Measurements from ENCODE around the gene LYRM1. TPM values are rescaled to one million over a fixed set of nuclear protein-coding genes. Genes with fewer than 3 reads are reported as not detected.
"Not testable (repeated sequence)": the region's sequence is repeated elsewhere in the genome, so short reads cannot be mapped to it uniquely, and the experiment has no call there.

LYRM1 gene
- total RNA-seq, 1 donor from 2014 or later = 47.2 TPM

- peak; percentile 72 for DNase-seq (ENCODE audit: low read depth in 2 of 2)
These were observed 1.0 kb downstream of the LYRM1 start for GRCh38 chr16:20901436-20902112.

GRCh38 chr16:20902426-20902825 lies 1.9 kb downstream of the LYRM1 start:
- DNase-seq (ENCODE audit: low read depth in 2 of 2) = no peak

DNA sequence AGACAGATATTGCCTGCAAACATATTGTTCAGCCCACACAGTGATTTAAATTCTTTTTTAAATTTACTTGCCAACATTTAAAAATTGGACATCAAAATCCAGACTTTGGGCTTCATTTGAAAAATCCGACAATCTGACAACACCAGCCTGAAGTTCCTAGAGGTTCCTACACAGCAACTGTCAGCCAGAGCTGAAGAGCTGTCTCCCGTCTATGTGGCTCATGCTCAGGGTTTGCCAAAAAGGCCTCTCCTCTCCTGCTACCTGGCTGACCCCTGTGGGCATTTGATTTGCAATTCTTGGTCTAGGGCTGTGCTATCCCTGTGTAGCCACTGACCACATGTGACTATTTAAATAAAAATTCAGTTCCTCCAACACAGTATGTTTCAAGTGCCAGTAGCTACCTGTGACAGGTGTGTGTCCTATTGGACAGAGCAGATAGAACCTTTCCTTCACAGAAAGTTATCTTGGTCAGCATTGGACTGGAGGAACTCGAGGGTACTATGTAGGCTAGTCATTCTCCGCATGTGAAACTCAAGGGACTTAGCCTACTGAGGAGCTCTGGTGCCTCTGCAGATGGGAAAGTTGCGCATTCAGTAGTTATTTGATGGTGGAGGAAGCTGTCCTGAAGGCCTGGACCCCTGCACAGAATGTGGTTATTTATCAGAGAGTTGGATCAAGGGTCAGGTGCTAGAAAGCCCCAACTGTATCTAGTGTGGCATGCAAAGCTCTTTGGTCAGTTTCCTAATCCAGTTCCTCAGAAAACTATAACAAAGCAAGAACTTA lies 2.7 kb downstream of the LYRM1 start:
- no peak for DNase-seq (ENCODE audit: low read depth in 2 of 2)

DNA sequence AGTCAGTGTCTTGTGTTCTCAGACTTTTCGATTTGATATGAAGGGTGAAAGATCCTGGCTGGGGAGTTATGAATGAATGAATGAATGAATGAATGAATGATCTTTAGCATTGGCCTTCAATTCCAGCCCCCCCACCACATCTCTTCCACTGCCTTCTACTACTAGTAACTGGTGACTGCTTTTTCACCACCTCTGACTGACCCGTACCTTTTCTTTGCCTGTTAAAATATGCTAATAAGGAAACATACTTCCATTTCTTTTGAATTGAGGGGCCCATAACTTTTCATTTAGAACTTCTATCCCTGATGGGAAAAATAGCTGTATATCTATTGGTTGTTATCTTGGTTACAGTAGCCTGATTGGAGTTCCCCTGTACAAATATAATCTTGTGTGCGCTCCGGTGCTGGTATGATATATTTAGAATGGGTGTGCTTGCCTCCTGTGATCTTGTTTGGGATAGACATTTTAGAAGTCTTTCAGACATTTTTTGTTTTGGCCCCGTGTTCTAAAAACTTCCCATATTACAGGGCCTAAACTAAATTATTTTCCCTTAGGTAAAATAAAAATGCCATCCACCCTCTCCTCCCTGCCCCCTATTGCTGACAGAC lies 3.4 kb downstream of the LYRM1 start:
- DNase-seq (ENCODE audit: low read depth in 2 of 2) = peak in 1 of 2 donors; percentile 69

DNA sequence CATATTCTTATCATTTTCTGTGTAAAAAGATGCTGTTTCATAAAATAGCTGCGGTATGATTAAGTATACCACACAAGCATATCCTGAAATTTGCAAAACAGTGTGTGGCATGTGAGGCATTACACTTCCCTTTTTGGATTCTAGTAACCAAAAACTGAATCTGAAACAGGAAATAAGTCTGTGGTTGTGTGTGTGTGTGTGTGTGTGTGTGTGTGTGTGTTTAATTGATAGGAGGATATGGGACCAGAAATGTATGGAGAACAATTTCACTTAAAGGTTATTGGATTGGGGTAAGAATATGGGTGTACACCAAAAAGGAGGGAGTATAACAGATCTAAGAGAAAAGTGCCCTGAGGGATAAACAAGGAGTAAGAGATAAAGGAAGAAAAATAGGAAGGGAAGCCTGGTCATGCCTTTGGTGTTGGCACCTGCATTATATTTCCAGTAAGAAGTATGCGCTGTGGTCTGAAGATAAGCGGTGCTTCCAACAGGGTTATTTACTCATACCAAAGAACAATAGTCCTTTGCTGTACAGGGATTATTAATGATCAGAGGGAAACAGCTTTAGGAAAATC lies 4.0 kb downstream of the LYRM1 start:
- peak; percentile 93 to 97 for DNase-seq (ENCODE audit: low read depth in 2 of 2)

DNA sequence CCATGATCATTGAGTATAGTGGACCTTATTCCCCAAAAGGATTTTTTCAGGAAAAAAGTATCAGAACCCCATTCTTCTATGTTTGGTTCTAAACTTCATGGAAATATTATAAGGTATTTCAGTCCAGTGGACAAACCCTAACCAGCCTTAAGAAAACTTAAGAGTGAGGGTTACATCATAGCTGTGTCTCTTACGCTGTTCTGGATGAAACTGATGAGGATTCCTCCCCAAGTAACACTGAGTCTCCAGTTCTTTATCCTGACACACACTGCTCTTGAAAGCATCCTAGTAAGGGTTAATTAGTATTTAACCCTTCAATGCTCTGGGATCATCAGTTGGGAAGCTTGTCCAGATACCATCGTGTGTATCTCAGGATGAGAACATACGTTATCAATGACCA lies 5.0 kb downstream of the LYRM1 start:
- no peak for DNase-seq (ENCODE audit: low read depth in 2 of 2)

DNA sequence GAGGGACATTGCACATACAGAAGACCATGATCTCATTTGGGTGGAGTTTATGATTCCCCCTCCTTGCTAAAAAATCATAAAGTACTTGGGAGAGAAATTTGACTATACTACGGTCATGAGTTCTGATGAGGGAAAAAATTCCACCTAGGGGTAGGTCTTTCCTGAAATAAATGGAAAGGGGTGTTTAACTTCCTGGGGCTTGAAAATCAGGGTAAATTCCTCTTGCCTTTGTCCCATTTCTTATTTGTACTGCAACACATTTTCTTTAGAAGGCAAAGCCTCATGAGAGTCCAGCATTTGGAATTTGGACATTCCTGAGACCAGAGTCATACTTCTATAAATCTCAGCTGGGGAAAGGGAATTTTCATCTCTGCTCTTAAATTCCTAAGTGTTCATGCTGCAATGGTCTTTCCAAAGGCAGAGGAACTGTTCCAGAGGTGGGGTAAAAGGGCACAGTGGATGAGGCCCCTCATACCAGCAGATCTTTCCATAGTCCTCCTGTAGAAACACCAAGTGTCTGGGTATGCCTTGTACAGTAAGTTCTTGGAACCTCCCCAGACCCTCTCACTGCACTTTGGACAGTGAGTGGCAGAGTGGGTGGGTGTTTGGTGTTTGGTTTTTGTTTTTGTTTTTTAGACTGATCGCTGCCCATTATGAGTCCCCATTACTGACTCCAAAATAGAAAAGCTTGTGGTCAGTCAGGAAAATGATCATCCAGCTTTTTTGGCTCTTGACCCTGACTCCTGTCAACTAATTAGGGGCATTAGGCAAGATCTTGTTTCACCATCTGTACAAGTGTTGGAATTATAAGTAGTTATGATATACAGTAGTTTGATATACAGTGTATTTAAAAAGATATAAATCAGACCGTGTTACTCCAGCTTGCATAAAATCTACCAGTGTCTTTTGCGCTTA lies 6.0 kb downstream of the LYRM1 start:
- peak; percentile 68 to 73 for DNase-seq (ENCODE audit: low read depth in 2 of 2)

DNA sequence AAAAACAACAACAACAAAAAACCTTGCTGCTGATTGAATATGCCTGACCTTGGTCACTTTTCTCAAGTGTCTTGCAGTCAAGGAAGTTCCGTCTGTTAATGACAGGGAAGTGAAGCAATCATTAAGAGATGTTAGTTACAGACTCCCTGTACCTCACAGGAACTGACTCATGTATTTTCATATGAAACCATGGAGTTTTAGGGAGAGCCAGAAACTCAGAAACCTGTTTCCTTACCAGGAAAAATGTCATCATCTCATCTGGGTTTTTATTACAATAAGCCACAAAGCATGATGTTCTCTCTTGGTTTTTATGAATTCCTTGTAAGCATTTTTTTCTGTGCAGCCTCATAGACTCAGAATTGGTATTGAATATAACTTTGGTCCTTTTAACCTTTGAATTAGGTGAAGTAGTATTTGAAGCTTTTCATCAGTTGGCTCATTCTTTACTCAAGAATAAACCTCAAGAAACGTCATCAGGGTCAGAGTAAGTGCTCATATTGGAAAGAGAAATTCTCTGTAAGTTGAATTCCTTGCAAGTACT lies 10.3 kb downstream of the LYRM1 start:
- DNase-seq (ENCODE audit: low read depth in 2 of 2) = peak; percentile 78 to 97

- DNase-seq (ENCODE audit: low read depth in 2 of 2) = peak in 1 of 2 donors; percentile 85
These were observed 10.8 kb downstream of the LYRM1 start for GRCh38 chr16:20911361-20911760.

GRCh38 chr16:20916289-20916688 lies 15.7 kb downstream of the LYRM1 start:
- DNase-seq (ENCODE audit: low read depth in 2 of 2) = no peak

DNA sequence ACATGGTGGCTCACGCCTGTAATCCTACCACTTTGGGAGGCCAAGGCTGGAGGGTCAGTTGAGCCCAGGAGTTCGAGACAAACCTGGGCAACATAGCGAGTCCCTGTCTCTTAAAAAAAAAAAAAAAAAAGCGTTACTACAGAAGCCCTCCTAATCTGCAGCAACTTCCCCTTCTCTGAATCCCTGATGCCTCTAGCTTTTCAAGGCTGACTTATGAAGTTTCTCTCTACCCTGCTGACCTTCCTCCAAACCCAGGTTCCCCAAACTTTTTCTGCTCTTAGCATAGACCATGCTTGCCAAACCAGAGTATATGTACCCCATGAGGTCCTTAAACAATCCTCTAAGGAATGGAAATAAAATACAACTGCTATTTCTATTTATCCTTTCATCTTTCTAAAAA lies 16.4 kb downstream of the LYRM1 start:
- no peak for DNase-seq (ENCODE audit: low read depth in 2 of 2)

DNA sequence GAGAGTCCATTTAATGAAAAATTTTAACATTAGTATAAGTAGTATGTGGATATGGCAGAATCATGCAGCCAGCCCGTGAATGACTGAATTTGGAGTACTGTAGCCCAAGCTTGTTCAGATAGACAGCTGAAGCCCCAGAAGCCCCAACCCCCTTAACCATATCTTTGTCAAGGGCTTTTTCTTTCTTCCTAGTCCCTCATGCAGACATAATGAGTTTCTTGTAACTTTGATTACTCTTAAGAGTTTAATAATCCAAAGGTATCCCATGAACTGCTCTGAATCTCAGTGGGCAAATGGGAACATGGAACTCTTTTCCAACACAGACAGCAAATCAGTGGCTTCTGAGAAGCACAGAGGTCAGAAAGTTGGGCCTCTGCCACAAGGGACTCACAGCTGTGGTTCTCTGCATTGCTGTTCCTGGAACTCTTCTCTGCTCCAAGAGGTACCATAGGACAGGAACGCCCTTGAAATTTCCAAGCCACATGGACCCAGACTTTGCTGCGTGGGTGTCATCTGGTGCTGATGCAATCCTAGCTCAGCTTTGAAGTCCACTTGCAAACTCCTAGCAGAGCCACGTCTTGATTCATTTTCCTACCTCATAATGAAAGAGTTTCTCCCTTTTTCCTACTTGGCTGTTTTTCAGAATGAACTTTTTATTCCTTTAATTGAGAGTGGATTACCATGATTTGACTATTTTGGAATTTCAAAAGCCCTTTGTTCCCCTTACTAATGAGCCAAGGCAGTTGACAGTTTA lies 18.1 kb downstream of the LYRM1 start:
- DNase-seq (ENCODE audit: low read depth in 2 of 2) = peak in 1 of 2 donors; percentile 24

GRCh38 chr16:20920091-20920490 lies 19.5 kb downstream of the LYRM1 start:
- DNase-seq (ENCODE audit: low read depth in 2 of 2) = no peak

DNA sequence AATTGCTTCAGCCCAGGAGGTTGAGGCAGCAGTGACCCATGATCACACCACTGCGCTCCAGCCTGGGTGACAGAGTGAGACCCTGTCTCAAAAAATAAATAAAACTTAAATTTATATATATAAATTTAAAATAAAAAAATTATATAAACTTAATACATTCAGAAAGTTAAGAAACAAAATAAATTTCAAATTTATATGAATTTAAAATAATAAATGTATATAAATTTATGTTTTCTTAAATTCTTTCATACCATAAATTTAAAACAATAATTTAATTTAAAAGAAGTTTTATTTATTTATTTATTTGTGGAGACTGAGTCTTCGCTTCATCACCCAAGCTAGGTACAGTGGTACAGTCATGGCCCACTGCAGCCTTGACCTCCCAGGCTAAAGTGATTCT lies 20.2 kb downstream of the LYRM1 start:
- DNase-seq (ENCODE audit: low read depth in 2 of 2) = no peak

DNA sequence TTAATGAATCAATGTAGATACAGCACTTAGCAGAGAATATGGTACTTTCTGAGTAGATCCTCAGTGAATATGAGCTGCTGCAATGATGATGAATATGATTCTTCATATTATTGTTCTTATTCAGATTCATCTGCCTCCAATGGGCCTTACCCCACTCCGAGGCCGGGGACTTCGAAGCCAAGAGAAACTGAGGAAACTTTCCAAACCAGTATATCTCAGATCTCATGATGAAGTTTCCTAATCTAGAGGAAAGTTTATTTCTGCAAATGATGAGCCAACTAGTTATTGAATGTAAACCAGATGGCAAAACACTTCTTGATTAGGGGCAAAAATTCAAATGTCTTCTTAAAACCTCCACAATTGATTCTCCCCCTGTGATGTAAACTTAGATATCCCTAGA lies 23.3 kb downstream of the LYRM1 start:
- DNase-seq (ENCODE audit: low read depth in 2 of 2) = no peak

DNA sequence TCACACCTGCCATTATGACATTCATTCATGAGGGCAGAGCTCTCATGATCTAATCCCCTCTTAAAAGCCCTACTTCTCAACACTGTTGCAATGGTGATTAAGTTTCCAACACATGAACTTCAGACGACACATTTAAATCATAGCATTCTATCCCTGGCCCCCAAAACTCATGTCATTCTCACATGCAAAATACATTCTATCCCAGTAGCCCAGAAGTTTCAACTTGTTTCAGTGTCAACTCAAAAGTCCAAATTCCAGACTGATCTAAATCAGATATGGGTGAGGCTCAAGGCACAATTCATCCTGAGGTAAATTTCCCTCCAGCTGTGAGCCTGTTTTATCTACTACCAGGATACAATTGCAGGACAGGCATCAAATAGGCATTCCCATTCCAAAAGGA lies 25.2 kb downstream of the LYRM1 start:
- DNase-seq (ENCODE audit: low read depth in 2 of 2) = no peak

DNA sequence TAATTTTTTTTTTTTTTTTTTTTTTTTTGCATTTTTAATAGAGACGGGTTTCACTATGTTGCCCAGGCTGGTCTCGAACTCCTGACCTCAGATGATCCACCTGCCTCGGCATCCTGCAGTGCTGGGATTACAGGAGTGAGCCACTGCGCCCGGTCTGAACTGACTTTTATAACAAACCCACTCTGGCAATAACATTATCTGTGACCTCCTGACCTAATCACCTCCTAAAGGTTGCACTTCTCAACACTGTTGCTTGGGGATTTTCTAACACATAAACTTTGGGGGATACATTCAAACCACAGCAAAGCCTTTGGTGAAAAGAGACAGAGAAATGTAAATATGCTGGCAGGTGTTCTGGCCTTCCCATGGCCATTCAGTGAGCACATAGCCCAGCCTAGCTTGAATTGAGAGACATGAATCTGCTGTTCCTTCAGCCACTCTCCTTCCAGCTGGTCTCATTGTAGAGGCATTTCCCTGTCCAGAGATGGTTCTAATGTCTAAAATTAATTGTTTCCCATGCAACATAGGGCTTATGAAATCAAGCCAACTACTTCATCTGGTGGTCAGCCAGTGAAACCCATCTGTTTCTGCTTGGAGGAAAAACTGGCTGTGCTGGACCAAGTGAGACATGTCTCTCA lies 28.3 kb downstream of the LYRM1 start:
- no peak for DNase-seq (ENCODE audit: low read depth in 2 of 2)

DNA sequence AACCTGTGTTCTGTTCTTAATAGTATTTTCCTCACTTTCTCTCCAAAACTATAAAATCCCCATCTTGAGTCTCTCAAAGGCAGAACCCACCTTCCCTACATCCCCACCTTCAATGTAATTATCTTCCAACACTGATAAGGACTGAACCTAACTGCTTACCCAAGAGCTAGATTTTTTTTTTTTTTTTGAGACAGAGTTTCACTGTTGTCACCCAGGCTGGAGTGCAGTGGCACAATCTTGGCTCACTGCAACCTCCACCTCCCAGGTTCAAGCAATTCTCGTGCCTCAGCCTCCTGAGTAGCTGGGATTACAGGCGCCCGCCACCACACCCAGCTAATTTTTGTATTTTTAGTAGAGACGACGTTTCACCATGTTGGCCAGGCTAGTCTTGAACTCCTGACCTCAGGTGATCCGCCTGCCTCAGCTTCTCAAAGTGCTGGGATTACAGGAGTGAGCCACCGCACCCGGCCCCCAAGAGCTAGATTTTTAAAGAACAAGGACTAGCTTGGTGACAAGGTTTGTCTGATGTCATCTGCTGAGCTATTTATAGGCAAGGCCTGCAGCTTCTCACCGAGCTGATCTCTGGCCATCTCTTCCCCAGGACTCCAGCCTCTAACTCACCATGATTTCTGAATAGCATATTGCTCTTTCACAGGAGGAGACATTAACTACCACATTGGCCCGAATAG lies 29.2 kb downstream of the LYRM1 start:
- DNase-seq (ENCODE audit: low read depth in 2 of 2) = not testable (repeated sequence)

DNA sequence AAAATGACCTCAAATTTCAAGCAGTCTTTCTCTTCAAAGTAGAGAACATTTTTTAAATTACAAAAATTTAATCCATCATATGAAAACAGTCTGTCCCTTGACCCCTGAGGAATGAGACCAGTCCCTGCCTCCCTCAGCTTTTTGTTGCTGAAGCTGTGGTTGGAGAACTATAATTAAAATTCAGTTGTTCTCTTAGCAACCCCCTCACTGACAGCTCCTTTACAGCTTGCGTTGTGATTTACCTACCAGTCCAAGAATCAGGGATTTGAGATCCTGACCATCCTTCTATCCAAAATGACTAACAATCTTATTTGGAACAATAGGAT lies 29.8 kb downstream of the LYRM1 start:
- DNase-seq (ENCODE audit: low read depth in 2 of 2) = no peak

All from lung microvascular endothelial cell (primary cell).